Immature natural killer cell (primary cell): ENCODE data around the gene SRI. TPM values are rescaled to one million over a fixed set of nuclear protein-coding genes. Genes with fewer than 3 reads are reported as not detected.
A peak's percentile ranks its signal among the peaks of the same experiment; 100 is the strongest.

Experiments
- DNase-seq, 3 donors: peaks; one replicate each; pipeline ENCODE4 v3.0.0; 2022; ENCODE audit warnings: mixed read lengths in 1 of 3
- H3K27ac Mint-ChIP-seq, 6 donors: one replicate each; pipeline ENCODE4 v1.8.0; 2020; ENCODE audit warnings: mixed read lengths in 6 of 6, mild to moderate bottlenecking in 5 of 6, inconsistent platforms in 4 of 6, moderate library complexity in 3 of 6
- H3K27me3 Mint-ChIP-seq, 3 donors: one replicate each; pipeline ENCODE4 v1.8.0; 2020 to 2021; ENCODE audit warnings: low read depth in 3 of 3, mild to moderate bottlenecking in 3 of 3, mixed read lengths in 3 of 3, moderate library complexity in 3 of 3, inconsistent platforms in 1 of 3
- H3K36me3 Mint-ChIP-seq, 3 donors: one replicate each; pipeline ENCODE4 v1.8.0; 2020; ENCODE audit warnings: mixed read lengths in 3 of 3, inconsistent platforms in 2 of 3, mild to moderate bottlenecking in 2 of 3
- H3K4me1 Mint-ChIP-seq, 2 donors: one replicate each; pipeline ENCODE4 v1.8.0; 2020; ENCODE audit warnings: inconsistent platforms in 2 of 2, mild to moderate bottlenecking in 2 of 2, mixed read lengths in 2 of 2, moderate library complexity in 1 of 2
- H3K4me3 Mint-ChIP-seq, 5 donors: one replicate each; pipeline ENCODE4 v1.8.0; 2020; ENCODE audit warnings: mild to moderate bottlenecking in 5 of 5, mixed read lengths in 5 of 5, inconsistent platforms in 3 of 5, moderate library complexity in 3 of 5
- H3K9me3 Mint-ChIP-seq, 6 donors: one replicate each; pipeline ENCODE4 v1.8.0; 2020; ENCODE audit warnings: mild to moderate bottlenecking in 6 of 6, mixed read lengths in 6 of 6, inconsistent platforms in 4 of 6, moderate library complexity in 3 of 6
- polyA plus RNA-seq, 3 donors: library from polyadenylated mRNA; unstranded; fragments of 300-500 nt; fragmentation: Illumina TruSeq; gene quantifications; one replicate each; pipeline ENCODE4 v1.2.3, GENCODE V29; 2021

The SRI gene
- polyA plus RNA-seq, 3 donors from 2014 or later, result 234 to 331 (median 297) TPM

DNA sequence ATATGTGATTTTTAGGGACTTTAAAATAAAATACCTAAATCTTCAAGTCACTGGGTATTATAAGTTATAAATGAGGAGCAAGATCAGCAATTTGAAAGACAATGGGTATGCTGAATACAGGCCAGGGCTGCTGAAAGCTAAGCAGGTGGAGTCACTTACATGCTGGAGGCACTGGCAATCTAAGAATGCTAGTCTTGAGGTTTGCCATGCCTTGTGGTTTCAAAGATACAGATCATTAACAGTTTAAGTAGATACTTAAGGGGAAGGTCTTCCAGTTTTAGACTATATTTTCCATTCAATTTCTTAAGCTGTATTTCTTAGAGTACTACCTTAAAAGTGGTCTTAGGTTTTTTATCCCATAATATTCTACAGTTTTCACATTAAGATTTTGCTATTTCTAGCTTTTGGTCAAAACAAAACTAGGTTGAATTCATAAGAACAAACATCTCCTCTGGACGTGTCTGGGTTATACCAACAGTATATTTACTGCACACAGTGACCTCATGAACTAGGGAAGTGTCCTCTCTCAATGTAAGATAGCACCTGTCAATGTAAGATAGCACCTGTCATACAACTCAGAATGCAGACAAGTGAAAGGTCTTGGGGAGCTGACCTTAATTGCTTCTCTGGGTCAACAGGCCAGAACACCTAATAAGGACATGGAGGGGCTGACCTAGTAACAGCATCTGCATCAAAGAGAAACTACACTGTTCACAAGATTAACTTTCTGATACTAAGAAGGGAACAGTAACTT is 2.0 kb downstream of the SRI start:
- H3K4me1 Mint-ChIP-seq, result peaks cover 52 to 69% of the 10 kb centered on the region in 2 donors
- H3K4me3 Mint-ChIP-seq, result peak overlapping the region; percentile 96 to 99 (median 98)
- H3K27me3 Mint-ChIP-seq, result peaks cover 0 to 2% (median 0%) of the 10 kb centered on the region in 3 donors
- H3K27ac Mint-ChIP-seq, result peak overlapping the region; percentile 88 to 97 (median 94)
- DNase-seq, result peak; percentile 26 to 37 (median 28)
- peaks cover 10 to 18% (median 10%) of the 10 kb centered on the region in 3 donors for H3K36me3 Mint-ChIP-seq
- H3K9me3 Mint-ChIP-seq, result no peaks in the 10 kb centered on the region

DNA sequence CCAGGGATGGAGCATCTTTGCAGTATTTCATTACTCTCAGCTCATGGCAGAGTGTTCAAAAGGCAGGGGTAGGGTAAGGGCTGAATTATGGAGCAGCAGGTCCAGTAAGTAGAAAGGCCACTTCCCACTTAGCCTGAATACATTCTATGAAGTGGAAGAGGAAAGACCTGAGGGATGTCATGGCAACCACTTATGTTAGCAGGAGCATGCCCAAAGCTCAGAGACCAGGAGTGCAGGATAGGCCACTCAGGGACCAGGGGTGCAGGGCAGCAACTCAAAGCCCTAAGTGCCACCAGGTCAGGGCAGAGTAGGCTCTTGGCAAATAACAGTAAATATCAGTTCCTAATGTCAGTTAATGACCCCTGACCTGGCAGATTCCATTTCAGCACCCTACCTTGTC is 3.6 kb downstream of the SRI start:
- Mint-ChIP-seq H3K27ac (peak overlapping the region in 2 of 6 donors; percentile 32 to 35), H3K36me3 (peaks cover 10 to 21% (median 10%) of the 10 kb centered on the region in 3 donors), H3K27me3 (peaks cover 0 to 2% (median 0%) of the 10 kb centered on the region in 3 donors), H3K4me1 (peaks cover 52 to 69% of the 10 kb centered on the region in 2 donors), H3K4me3 (no peak overlapping the region), H3K9me3 (no peaks in the 10 kb centered on the region)
- DNase-seq, result no peak

DNA sequence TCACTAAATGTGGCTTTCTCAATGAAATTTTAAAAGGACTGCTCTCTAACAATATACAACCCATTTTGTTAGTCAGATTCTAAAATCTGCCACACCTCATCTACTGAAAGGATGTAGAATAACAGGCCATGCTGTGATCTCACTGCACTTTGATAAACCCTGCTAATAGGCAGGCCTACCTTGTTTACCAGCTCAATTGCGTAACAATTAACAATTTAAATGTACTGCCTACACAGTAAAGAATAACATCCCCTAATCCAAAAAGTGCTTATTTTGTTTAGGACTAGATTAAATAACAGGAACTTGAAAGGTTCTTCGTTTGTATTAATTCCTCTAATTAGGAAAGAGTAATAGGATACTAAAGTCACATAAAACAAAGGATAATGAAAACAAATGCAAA is 4.5 kb downstream of the SRI start:
- DNase-seq, result no peak
- Mint-ChIP-seq H3K4me3 (no peak overlapping the region), H3K27ac (peak overlapping the region in 1 of 6 donors; percentile 37), H3K27me3 (peaks cover 0 to 2% (median 0%) of the 10 kb centered on the region in 3 donors), H3K9me3 (no peaks in the 10 kb centered on the region), H3K4me1 (peaks cover 42 to 59% of the 10 kb centered on the region in 2 donors), H3K36me3 (peaks cover 10 to 23% (median 10%) of the 10 kb centered on the region in 3 donors)

GRCh38 chr7:88214456-88214855 is 5.4 kb downstream of the SRI start:
- Mint-ChIP-seq H3K4me1 (peaks cover 38 to 55% of the 10 kb centered on the region in 2 donors), H3K4me3 (no peak overlapping the region), H3K36me3 (peaks cover 10 to 31% (median 10%) of the 10 kb centered on the region in 3 donors)

DNA sequence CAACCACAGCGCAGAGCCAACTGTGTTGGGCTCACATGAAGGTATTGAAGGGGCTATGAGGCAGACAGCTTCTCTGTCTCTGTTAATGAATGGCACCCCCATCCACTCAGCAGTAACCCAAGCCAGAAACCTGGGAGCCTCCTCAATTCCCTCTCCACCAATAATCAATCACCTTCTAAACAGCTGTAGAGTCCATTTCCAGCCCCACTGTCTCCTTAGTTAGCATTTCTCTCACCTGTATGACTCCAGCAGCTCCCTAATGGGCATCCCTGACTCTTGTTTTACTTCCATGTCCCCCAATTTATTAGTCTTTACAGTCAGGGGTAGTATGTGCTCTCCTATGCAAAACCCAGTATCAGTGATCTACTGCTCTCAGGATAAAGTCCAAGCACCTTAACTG is 6.9 kb downstream of the SRI start:
- peaks cover 25 to 40% of the 10 kb centered on the region in 2 donors for H3K4me1 Mint-ChIP-seq
- H3K4me3 Mint-ChIP-seq, result no peak overlapping the region
- peak overlapping the region in 2 of 6 donors; percentile 4 to 9 for H3K27ac Mint-ChIP-seq
- peaks cover 15 to 45% (median 16%) of the 10 kb centered on the region in 3 donors for H3K36me3 Mint-ChIP-seq
- DNase-seq, result no peak
- no peaks in the 10 kb centered on the region for H3K27me3 Mint-ChIP-seq
- no peaks in the 10 kb centered on the region for H3K9me3 Mint-ChIP-seq

More at GRCh38 chr7:88214456-88214855, 5.4 kb downstream of the SRI start:
- no peaks in the 10 kb centered on the region for H3K9me3 Mint-ChIP-seq
- peak overlapping the region in 1 of 6 donors; percentile 26 for H3K27ac Mint-ChIP-seq
- no peak for DNase-seq
- no peaks in the 10 kb centered on the region for H3K27me3 Mint-ChIP-seq

DNA sequence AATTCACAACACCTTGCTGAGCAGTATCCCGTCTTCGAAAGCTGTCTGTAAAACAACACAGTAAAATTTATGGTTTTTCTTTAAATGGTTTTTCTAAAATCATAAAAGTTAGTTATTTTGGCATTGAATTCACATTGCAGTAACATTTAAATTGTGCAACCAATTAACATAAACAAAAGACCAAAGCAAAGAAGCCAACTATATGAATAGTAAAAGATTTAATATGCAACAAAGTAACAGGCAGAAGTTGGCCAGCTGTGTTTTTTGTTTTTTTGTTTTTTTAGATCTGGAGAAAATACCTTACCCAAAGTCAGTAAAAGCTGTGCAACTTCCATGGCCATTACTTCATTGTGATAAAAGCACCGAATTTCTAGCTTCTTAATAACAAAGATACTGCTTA is 11.3 kb downstream of the SRI start:
- Mint-ChIP-seq H3K9me3 (no peaks in the 10 kb centered on the region), H3K4me1 (peaks cover 6 to 10% of the 10 kb centered on the region in 2 donors), H3K27me3 (no peaks in the 10 kb centered on the region), H3K27ac (no peak overlapping the region), H3K36me3 (peaks cover 29 to 64% (median 40%) of the 10 kb centered on the region in 3 donors), H3K4me3 (no peak overlapping the region)
- no peak for DNase-seq

DNA sequence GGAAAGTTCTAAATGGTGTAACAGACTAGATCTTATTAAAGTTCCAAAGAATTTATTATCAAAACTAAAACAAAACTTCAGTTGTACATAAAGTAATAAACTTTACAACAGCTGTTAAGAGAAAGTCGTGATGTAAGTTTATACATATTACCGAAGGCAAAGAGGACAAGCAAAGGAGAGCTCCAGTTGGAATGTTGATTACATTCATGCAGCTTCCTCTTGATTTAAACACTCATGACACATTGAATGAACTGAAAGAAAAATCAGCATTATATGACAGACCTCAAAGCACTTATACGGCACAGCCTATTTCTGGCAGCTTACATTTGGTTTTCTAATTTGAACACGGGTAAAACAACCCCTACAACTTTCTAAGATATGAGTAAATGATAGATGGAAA is 13.6 kb downstream of the SRI start:
- no peak for DNase-seq
- no peak overlapping the region for H3K27ac Mint-ChIP-seq
- no peak overlapping the region for H3K4me3 Mint-ChIP-seq
- H3K9me3 Mint-ChIP-seq, result no peaks in the 10 kb centered on the region
- no peaks in the 10 kb centered on the region for H3K27me3 Mint-ChIP-seq
- peaks cover 29 to 65% (median 35%) of the 10 kb centered on the region in 3 donors for H3K36me3 Mint-ChIP-seq
- H3K4me1 Mint-ChIP-seq, result peaks cover 3 to 19% of the 10 kb centered on the region in 2 donors

- Mint-ChIP-seq H3K4me3 (no peak overlapping the region), H3K9me3 (no peaks in the 10 kb centered on the region), H3K4me1 (peaks cover 3 to 19% of the 10 kb centered on the region in 2 donors), H3K27me3 (no peaks in the 10 kb centered on the region), H3K27ac (no peak overlapping the region), H3K36me3 (peaks cover 33 to 67% (median 35%) of the 10 kb centered on the region in 3 donors)
- no peak for DNase-seq
These were observed 14.7 kb downstream of the SRI start for GRCh38 chr7:88205179-88205578.

- peaks cover 33 to 61% (median 35%) of the 10 kb centered on the region in 3 donors for H3K36me3 Mint-ChIP-seq
- H3K4me1 Mint-ChIP-seq, result peaks cover 3 to 19% of the 10 kb centered on the region in 2 donors
- H3K9me3 Mint-ChIP-seq, result no peaks in the 10 kb centered on the region
- no peak for DNase-seq
- H3K27me3 Mint-ChIP-seq, result no peaks in the 10 kb centered on the region
- peak overlapping the region in 2 of 6 donors; percentile 9 to 76 for H3K27ac Mint-ChIP-seq
- no peak overlapping the region for H3K4me3 Mint-ChIP-seq
These were observed 15.2 kb downstream of the SRI start for GRCh38 chr7:88204525-88205110.

DNA sequence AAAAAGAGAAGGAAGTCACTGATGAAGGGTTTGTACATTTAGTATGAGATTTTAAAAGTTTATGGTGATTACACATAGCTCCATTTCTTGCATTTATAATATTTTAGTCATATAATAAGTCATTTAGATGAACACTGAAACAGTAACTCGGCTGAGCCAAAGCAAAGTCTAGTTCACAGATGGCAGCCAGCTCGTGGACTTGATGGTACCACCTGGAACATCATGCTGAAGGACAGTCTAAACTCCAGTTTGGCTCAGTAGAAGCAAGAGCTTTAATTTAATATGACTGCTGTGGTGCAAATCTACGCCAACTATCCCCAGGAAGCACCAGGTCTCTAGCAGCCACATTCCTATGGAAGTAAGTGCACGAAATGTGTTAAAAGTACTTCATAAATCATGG is 16.4 kb downstream of the SRI start:
- Mint-ChIP-seq H3K27me3 (no peaks in the 10 kb centered on the region), H3K36me3 (peaks cover 28 to 54% (median 28%) of the 10 kb centered on the region in 3 donors), H3K27ac (peak overlapping the region in 1 of 6 donors; percentile 10), H3K4me1 (peaks cover 3 to 19% of the 10 kb centered on the region in 2 donors), H3K9me3 (no peaks in the 10 kb centered on the region), H3K4me3 (no peak overlapping the region)
- DNase-seq, result no peak

GRCh38 chr7:88202799-88203198 is 17.0 kb downstream of the SRI start:
- Mint-ChIP-seq H3K36me3 (peaks cover 28 to 52% (median 28%) of the 10 kb centered on the region in 3 donors), H3K27me3 (no peaks in the 10 kb centered on the region), H3K27ac (peak overlapping the region in 2 of 6 donors; percentile 10 to 78), H3K4me1 (peaks cover 3 to 19% of the 10 kb centered on the region in 2 donors), H3K4me3 (no peak overlapping the region), H3K9me3 (no peaks in the 10 kb centered on the region)
- DNase-seq, result no peak

- DNase-seq, result no peak
- Mint-ChIP-seq H3K27ac (peak overlapping the region in 3 of 6 donors; percentile 20 to 51 (median 43)), H3K4me3 (no peak overlapping the region), H3K9me3 (no peaks in the 10 kb centered on the region), H3K27me3 (no peaks in the 10 kb centered on the region), H3K36me3 (peaks cover 25 to 46% (median 25%) of the 10 kb centered on the region in 3 donors), H3K4me1 (peaks cover 3 to 19% of the 10 kb centered on the region in 2 donors)
These were observed 17.6 kb downstream of the SRI start for GRCh38 chr7:88202278-88202677.

- Mint-ChIP-seq H3K36me3 (peaks cover 20 to 39% (median 24%) of the 10 kb centered on the region in 3 donors), H3K27me3 (no peaks in the 10 kb centered on the region), H3K9me3 (no peaks in the 10 kb centered on the region), H3K4me1 (peaks cover 3 to 19% of the 10 kb centered on the region in 2 donors), H3K4me3 (no peak overlapping the region), H3K27ac (peak overlapping the region in 1 of 6 donors; percentile 23)
- DNase-seq, result no peak
These were observed 18.5 kb downstream of the SRI start for GRCh38 chr7:88201305-88201704.

- Mint-ChIP-seq H3K4me1 (peaks cover 3 to 19% of the 10 kb centered on the region in 2 donors), H3K27me3 (no peaks in the 10 kb centered on the region), H3K9me3 (no peaks in the 10 kb centered on the region), H3K27ac (peak overlapping the region in 1 of 6 donors; percentile 23), H3K36me3 (peaks cover 15 to 34% (median 21%) of the 10 kb centered on the region in 3 donors), H3K4me3 (no peak overlapping the region)
- DNase-seq, result no peak
These were observed 19.0 kb downstream of the SRI start for GRCh38 chr7:88200789-88201188.
